ENCODE results near the gene TEPSIN.

TEPSIN gene

GRCh38 chr17:81181811-81182185 is 57.1 kb downstream of the TEPSIN start:
- no peak for DNase-seq

GRCh38 chr17:81180836-81181810 is 57.7 kb downstream of the TEPSIN start:
- DNase-seq = no peak

- no peak for DNase-seq
These were observed 59.0 kb downstream of the TEPSIN start for GRCh38 chr17:81179861-81180260.

- DNase-seq = no peak
These were observed 59.6 kb downstream of the TEPSIN start for GRCh38 chr17:81179220-81179619.

Measured in activated T-cell treated with anti-CD3 and anti-CD28 coated beads, Interleukin-2, amount 50 U/mL, for 1 hour (primary cell).